ENCODE results near the gene CKS2. TPM values are rescaled to one million over a fixed set of nuclear protein-coding genes. Genes with fewer than 3 reads are reported as not detected.

CKS2 gene
- total and polyA plus RNA-seq, 4 donors, result 17.4 to 113 (median 37.9) TPM

DNA sequence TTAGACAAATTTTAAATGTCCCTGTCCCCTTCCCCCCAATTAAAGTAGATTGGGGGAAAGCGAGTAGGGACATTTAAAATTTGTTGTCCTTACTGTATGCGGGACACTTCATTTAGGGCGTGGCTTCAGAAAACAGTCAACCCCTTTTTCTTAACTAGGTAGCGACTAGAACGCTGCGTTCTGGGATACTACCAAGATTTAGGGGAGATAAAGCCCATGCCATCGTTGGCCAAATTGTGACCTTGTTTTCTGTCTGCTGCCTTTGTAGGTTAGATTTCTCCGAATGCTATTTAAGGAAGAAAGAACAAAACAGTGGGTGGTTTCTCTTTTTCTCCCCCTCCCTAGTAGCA lies 1.2 kb downstream of the CKS2 start:
- H3K9ac ChIP-seq (ENCODE audit: insufficient read depth in 1 of 2, low read length in 2 of 2), result peak overlapping the region; percentile 60 to 96
- TF ChIP-seq, protein P1, sequence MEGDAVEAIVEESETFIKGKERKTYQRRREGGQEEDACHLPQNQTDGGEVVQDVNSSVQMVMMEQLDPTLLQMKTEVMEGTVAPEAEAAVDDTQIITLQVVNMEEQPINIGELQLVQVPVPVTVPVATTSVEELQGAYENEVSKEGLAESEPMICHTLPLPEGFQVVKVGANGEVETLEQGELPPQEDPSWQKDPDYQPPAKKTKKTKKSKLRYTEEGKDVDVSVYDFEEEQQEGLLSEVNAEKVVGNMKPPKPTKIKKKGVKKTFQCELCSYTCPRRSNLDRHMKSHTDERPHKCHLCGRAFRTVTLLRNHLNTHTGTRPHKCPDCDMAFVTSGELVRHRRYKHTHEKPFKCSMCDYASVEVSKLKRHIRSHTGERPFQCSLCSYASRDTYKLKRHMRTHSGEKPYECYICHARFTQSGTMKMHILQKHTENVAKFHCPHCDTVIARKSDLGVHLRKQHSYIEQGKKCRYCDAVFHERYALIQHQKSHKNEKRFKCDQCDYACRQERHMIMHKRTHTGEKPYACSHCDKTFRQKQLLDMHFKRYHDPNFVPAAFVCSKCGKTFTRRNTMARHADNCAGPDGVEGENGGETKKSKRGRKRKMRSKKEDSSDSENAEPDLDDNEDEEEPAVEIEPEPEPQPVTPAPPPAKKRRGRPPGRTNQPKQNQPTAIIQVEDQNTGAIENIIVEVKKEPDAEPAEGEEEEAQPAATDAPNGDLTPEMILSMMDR (IDR thresholded peaks at IDR 0.05; ENCODE audit: control extremely low read depth, extremely low read depth), result no peak
- no peaks in the 10 kb centered on the region for H3K9me3 ChIP-seq (ENCODE audit: control insufficient read depth in 4 of 4, insufficient read depth in 3 of 4, low read length in 3 of 4)
- no peaks in the 10 kb centered on the region for H3K27me3 ChIP-seq (ENCODE audit: control insufficient read depth in 3 of 3, insufficient read depth in 3 of 3, low read length in 2 of 3)
- H3K4me1 ChIP-seq (ENCODE audit: control insufficient read depth in 5 of 5, insufficient read depth in 5 of 5, low read length in 5 of 5), result peaks cover 3 to 32% (median 11%) of the 10 kb centered on the region in 5 donors
- 0 to 3% methylated on average over 8 of the region's 8 CpGs for WGBS, 2 donors
- peak; percentile 38 to 82 (median 75) for DNase-seq
- peaks cover 0 to 6% (median 0%) of the 10 kb centered on the region in 4 donors for H3K36me3 ChIP-seq (ENCODE audit: control insufficient read depth in 4 of 4, insufficient read depth in 4 of 4, low read length in 4 of 4)
- H3K27ac ChIP-seq (ENCODE audit: low read depth in 1 of 2, low read length in 1 of 2), result no peak overlapping the region
- ATAC-seq (ENCODE audit: insufficient read depth, low FRiP score), result no peak
- peak overlapping the region; percentile 27 for H3K4me3 ChIP-seq

DNA sequence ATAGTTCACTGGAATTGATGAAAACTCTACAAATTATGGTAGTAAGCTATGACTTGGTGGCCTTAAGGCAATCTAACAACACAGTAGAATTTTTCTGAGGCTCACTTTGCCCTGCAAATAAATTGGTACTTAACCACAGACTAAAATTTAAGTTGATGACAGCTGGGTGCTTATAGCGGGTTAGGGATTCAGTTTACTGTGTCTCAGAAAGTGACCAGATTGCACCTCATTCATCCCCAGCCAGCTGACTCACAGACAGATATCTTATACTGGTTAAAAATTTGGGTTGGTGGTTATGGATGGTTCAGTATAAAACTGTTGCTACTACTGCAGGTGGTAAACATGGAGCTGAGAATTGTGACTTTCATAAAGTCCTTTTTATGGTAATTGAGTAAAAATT lies 2.8 kb downstream of the CKS2 start:
- 69 to 70% methylated on average over 1 of the region's 1 CpG for WGBS, 2 donors
- DNase-seq, result peak in 1 of 3 donors; percentile 11
- H3K9ac ChIP-seq (ENCODE audit: insufficient read depth in 1 of 2, low read length in 2 of 2), result peak overlapping the region in 1 of 2 donors; percentile 65
- H3K4me3 ChIP-seq, result no peak overlapping the region
- no peak for ATAC-seq (ENCODE audit: insufficient read depth, low FRiP score)
- peaks cover 0 to 9% (median 0%) of the 10 kb centered on the region in 4 donors for H3K36me3 ChIP-seq (ENCODE audit: control insufficient read depth in 4 of 4, insufficient read depth in 4 of 4, low read length in 4 of 4)
- no peaks in the 10 kb centered on the region for H3K9me3 ChIP-seq (ENCODE audit: control insufficient read depth in 4 of 4, insufficient read depth in 3 of 4, low read length in 3 of 4)
- TF ChIP-seq, protein P1 (IDR thresholded peaks at IDR 0.05; ENCODE audit: control extremely low read depth, extremely low read depth), result no peak
- no peaks in the 10 kb centered on the region for H3K27me3 ChIP-seq (ENCODE audit: control insufficient read depth in 3 of 3, insufficient read depth in 3 of 3, low read length in 2 of 3)
- no peak overlapping the region for H3K27ac ChIP-seq (ENCODE audit: low read depth in 1 of 2, low read length in 1 of 2)
- H3K4me1 ChIP-seq (ENCODE audit: control insufficient read depth in 5 of 5, insufficient read depth in 5 of 5, low read length in 5 of 5), result peaks cover 3 to 41% (median 11%) of the 10 kb centered on the region in 5 donors

DNA sequence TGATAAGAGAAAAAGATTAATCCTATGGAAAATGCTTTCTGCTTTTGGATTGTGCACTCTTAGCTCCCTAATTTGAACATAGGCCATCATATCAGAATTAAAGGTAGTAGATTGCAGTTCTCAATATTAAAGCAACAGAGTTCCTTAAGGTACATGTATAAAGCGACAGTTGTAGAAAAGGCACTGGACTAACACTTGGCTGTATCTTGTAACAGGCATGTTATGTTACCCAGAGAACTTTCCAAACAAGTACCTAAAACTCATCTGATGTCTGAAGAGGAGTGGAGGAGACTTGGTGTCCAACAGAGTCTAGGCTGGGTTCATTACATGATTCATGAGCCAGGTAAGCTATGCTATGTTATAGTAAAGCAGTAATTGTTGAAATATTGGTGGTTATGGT lies 4.0 kb downstream of the CKS2 start:
- Histone ChIP-seq H3K27ac (ENCODE audit: low read depth in 1 of 2, low read length in 1 of 2) (no peak overlapping the region), H3K9me3 (ENCODE audit: control insufficient read depth in 4 of 4, insufficient read depth in 3 of 4, low read length in 3 of 4) (no peaks in the 10 kb centered on the region), H3K36me3 (ENCODE audit: control insufficient read depth in 4 of 4, insufficient read depth in 4 of 4, low read length in 4 of 4) (peaks cover 0 to 9% (median 0%) of the 10 kb centered on the region in 4 donors), H3K4me1 (ENCODE audit: control insufficient read depth in 5 of 5, insufficient read depth in 5 of 5, low read length in 5 of 5) (peaks cover 2 to 39% (median 15%) of the 10 kb centered on the region in 5 donors), H3K9ac (ENCODE audit: insufficient read depth in 1 of 2, low read length in 2 of 2) (peak overlapping the region in 1 of 2 donors; percentile 8), H3K27me3 (ENCODE audit: control insufficient read depth in 3 of 3, insufficient read depth in 3 of 3, low read length in 2 of 3) (no peaks in the 10 kb centered on the region), H3K4me3 (no peak overlapping the region)
- 95 to 97% methylated on average over 1 of the region's 1 CpG for WGBS, 2 donors
- no peak for DNase-seq
- ATAC-seq (ENCODE audit: insufficient read depth, low FRiP score), result no peak
- TF ChIP-seq, protein P1 (IDR thresholded peaks at IDR 0.05; ENCODE audit: control extremely low read depth, extremely low read depth), result no peak

DNA sequence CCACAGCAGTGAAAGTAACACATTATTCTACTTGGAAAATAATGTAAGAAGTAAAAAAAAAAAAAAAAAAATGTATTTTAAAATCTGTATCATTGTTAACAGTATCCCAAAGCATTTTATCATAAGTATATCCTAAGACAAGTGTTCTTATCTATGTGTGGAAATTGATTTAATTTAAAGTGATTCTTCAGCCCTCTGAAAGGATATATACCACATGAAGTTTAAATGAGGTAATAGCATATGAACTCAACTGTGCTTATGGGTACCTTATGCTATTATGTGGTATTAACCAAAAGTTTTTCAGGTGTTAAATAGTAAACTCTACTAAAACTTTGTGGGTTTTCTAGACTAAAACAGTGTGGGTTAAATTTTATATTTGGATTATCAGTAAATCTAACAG lies 4.5 kb downstream of the CKS2 start:
- ATAC-seq (ENCODE audit: insufficient read depth, low FRiP score) (no peak), DNase-seq (no peak)
- peaks cover 0 to 9% (median under 1%) of the 10 kb centered on the region in 4 donors for H3K36me3 ChIP-seq (ENCODE audit: control insufficient read depth in 4 of 4, insufficient read depth in 4 of 4, low read length in 4 of 4)
- H3K4me1 ChIP-seq (ENCODE audit: control insufficient read depth in 5 of 5, insufficient read depth in 5 of 5, low read length in 5 of 5), result peaks cover 3 to 39% (median 15%) of the 10 kb centered on the region in 5 donors
- no peak overlapping the region for H3K9ac ChIP-seq (ENCODE audit: insufficient read depth in 1 of 2, low read length in 2 of 2)
- no peak overlapping the region for H3K27ac ChIP-seq (ENCODE audit: low read depth in 1 of 2, low read length in 1 of 2)
- no peak overlapping the region for H3K4me3 ChIP-seq
- H3K27me3 ChIP-seq (ENCODE audit: control insufficient read depth in 3 of 3, insufficient read depth in 3 of 3, low read length in 2 of 3), result no peaks in the 10 kb centered on the region
- no peaks in the 10 kb centered on the region for H3K9me3 ChIP-seq (ENCODE audit: control insufficient read depth in 4 of 4, insufficient read depth in 3 of 4, low read length in 3 of 4)
- TF ChIP-seq, protein P1 (IDR thresholded peaks at IDR 0.05; ENCODE audit: control extremely low read depth, extremely low read depth), result no peak
